NCI-H2029 treated with DMSO at 0.1 percent for 48 hours (cell line): ENCODE data around the gene TIAM1.
"Not testable (repeated sequence)": the region's sequence is repeated elsewhere in the genome, so short reads cannot be mapped to it uniquely, and the experiment has no call there.

Experiments used
- DNase-seq: peaks from one replicate; lab custom pipeline; 2025; lab: John Stamatoyannopoulos, UW

Gene TIAM1

GRCh38 chr21:31253684-31254083, 90.4 kb downstream of the TIAM1 start:
- DNase-seq: no peak

- no peak for DNase-seq
These were observed 91.5 kb downstream of the TIAM1 start for GRCh38 chr21:31252611-31253010.

- DNase-seq: no peak
These were observed 92.0 kb downstream of the TIAM1 start for GRCh38 chr21:31252091-31252490.

- no peak for DNase-seq
These were observed 92.4 kb downstream of the TIAM1 start for GRCh38 chr21:31251686-31252085.

- no peak for DNase-seq
These were observed 95.5 kb downstream of the TIAM1 start for GRCh38 chr21:31248598-31248997.

- no peak for DNase-seq
These were observed 100.5 kb downstream of the TIAM1 start for GRCh38 chr21:31243611-31244010.

GRCh38 chr21:31236528-31236927, 107.5 kb downstream of the TIAM1 start:
- DNase-seq: no peak

- peak; percentile 72 for DNase-seq
These were observed 108.2 kb downstream of the TIAM1 start for GRCh38 chr21:31235671-31236450.

GRCh38 chr21:31234936-31235335, 109.1 kb downstream of the TIAM1 start:
- DNase-seq: no peak

GRCh38 chr21:31233711-31234110, 110.3 kb downstream of the TIAM1 start:
- no peak for DNase-seq

- no peak for DNase-seq
These were observed 111.7 kb downstream of the TIAM1 start for GRCh38 chr21:31232344-31232743.

- no peak for DNase-seq
These were observed 113.1 kb downstream of the TIAM1 start for GRCh38 chr21:31230937-31231336.

- not testable (repeated sequence) for DNase-seq
These were observed 115.3 kb downstream of the TIAM1 start for GRCh38 chr21:31228723-31229122.

GRCh38 chr21:31225713-31226112, 118.3 kb downstream of the TIAM1 start:
- no peak for DNase-seq

- no peak for DNase-seq
These were observed 121.9 kb downstream of the TIAM1 start for GRCh38 chr21:31222142-31222541.

- DNase-seq: no peak
These were observed 123.0 kb downstream of the TIAM1 start for GRCh38 chr21:31221043-31221442.

GRCh38 chr21:31220575-31220974, 123.5 kb downstream of the TIAM1 start:
- DNase-seq: no peak

- no peak for DNase-seq
These were observed 125.0 kb downstream of the TIAM1 start for GRCh38 chr21:31218830-31219608.

- no peak for DNase-seq
These were observed 127.9 kb downstream of the TIAM1 start for GRCh38 chr21:31216206-31216605.

GRCh38 chr21:31213787-31214186, 130.3 kb downstream of the TIAM1 start:
- DNase-seq: no peak

GRCh38 chr21:31211836-31212235, 132.2 kb downstream of the TIAM1 start:
- no peak for DNase-seq

GRCh38 chr21:31205412-31205811, 138.6 kb downstream of the TIAM1 start:
- no peak for DNase-seq

- DNase-seq: no peak
These were observed 139.3 kb downstream of the TIAM1 start for GRCh38 chr21:31204801-31205200.
